K562 (cell line): ENCODE data around the gene RALGAPA2. TPM values are rescaled to one million over a fixed set of nuclear protein-coding genes. Genes with fewer than 3 reads are reported as not detected.

Source experiments
- ATAC-seq: fragments of 200-7000 bp; cut with Tn5 transposase; 3 replicates; pipeline ENCODE4 v1.9.1; 2020; ENCODE audit warnings: moderate library complexity
- BruUV-seq: library from RNA; stranded (reverse); fragments of 400-500 nt; replicated peaks from 2 replicates; lab custom pipeline; 2021; lab: Mats Ljungman, UMichigan
- CTCF ChIA-PET: fragments of 300-600 bp; formaldehyde crosslinking; extraction: SDS; loops from one replicate; lab custom pipeline; 2021; ENCODE audit warnings: low intra/inter-chr PET ratio; lab: Yijun Ruan, JAX
- POLR2A ChIA-PET: fragments of 300-600, 350-650 bp; sonication (Branson Sonifier 250); formaldehyde crosslinking; extraction: SDS; loops from one replicate; lab custom pipeline; 2021; ENCODE audit warnings: antibody characterized with exemption, inconsistent platforms; lab: Yijun Ruan, JAX
- DNase-seq, 4 experiments: peaks; one replicate each; pipeline versions ENCODE4 v3.0.0 to v3.0.0-alpha.2; 2011 to 2018; ENCODE audit warnings: low spot score in 3 of 4, mixed read lengths in 3 of 4; ENCODE audit errors: extremely low read depth in 1 of 4
- FAIRE-seq: peaks from 2 replicates; lab custom pipeline; 2011; peaks lifted over from hg19 to GRCh38; lab: Jason Lieb, UNC
- H2AFZ ChIP-seq: 2 replicates; pipeline ENCODE4 v1.6.0; 2011; ENCODE audit warnings: low read depth, low read length, control low read depth, inconsistent platforms
- H3K27ac ChIP-seq: fragments of 200-600 bp; 3 replicates; pipeline ENCODE4 v1.8.0; 2011; ENCODE audit warnings: low read depth, mild to moderate bottlenecking, control low read depth, inconsistent platforms, low read length, moderate library complexity, mixed read lengths; ENCODE audit errors: extremely low read depth
- H3K27me3 ChIP-seq, 2 experiments: fragments of 300-600 bp in 1 of 2; 2 replicates in 1 of 2; 3 replicates in 1 of 2; pipeline versions ENCODE4 v1.6.0 to v1.8.0; 2011; ENCODE audit warnings: inconsistent platforms in 2 of 2, low read length in 2 of 2, mild to moderate bottlenecking in 1 of 2, mixed read lengths in 1 of 2, moderate library complexity in 1 of 2; ENCODE audit not compliant: control insufficient read depth in 2 of 2, insufficient read depth in 2 of 2
- H3K36me3 ChIP-seq: fragments of 300-600 bp; 3 replicates; pipeline ENCODE4 v1.8.0; 2011; ENCODE audit warnings: mild to moderate bottlenecking, low read length, inconsistent platforms; ENCODE audit not compliant: control insufficient read depth, insufficient read depth
- H3K4me1 ChIP-seq, 2 experiments: fragments of 200-600 bp in 1 of 2; replicated peaks in 1 of 2; 2 replicates in 1 of 2; 3 replicates in 1 of 2; pipeline versions ENCODE4 v1.5.1 to v1.8.0; 2011; ENCODE audit warnings: inconsistent platforms in 2 of 2, low read length in 2 of 2, mild to moderate bottlenecking in 1 of 2, mixed read lengths in 1 of 2, moderate library complexity in 1 of 2; ENCODE audit not compliant: control insufficient read depth in 2 of 2, insufficient read depth in 2 of 2
- H3K4me2 ChIP-seq: 2 replicates; pipeline ENCODE4 v1.6.1; 2011; ENCODE audit warnings: low read length, control low read depth, inconsistent platforms, mixed read lengths; ENCODE audit not compliant: insufficient read depth
- H3K4me3 ChIP-seq: fragments of 200-600 bp; sonication (generic), shearing (Covaris generic); 2 replicates; pipeline ENCODE4 v1.5.1; 2016; ENCODE audit warnings: control low read depth, inconsistent platforms
- H3K79me2 ChIP-seq: fragments of 200-600 bp; 3 replicates; pipeline ENCODE4 v1.8.0; 2011; ENCODE audit warnings: low read length, inconsistent platforms; ENCODE audit not compliant: control insufficient read depth, insufficient read depth
- H3K9ac ChIP-seq, 2 experiments: 2 replicates each; pipeline versions ENCODE4 v1.6.0 to v1.6.1; 2011; ENCODE audit warnings: low read depth in 2 of 2, low read length in 2 of 2, control low read depth in 1 of 2, inconsistent platforms in 1 of 2, mild to moderate bottlenecking in 1 of 2, mixed read lengths in 1 of 2; ENCODE audit not compliant: insufficient read depth in 1 of 2
- H3K9me1 ChIP-seq: one replicate; pipeline ENCODE4 v1.6.0; 2011; ENCODE audit warnings: inconsistent platforms, mild to moderate bottlenecking, low read length, moderate library complexity; ENCODE audit not compliant: control insufficient read depth, insufficient read depth
- H3K9me3 ChIP-seq: replicated peaks from 2 replicates; pipeline ENCODE4 v1.5.1; 2011; ENCODE audit warnings: low read depth, low read length, inconsistent platforms; ENCODE audit not compliant: control insufficient read depth, insufficient read depth
- H4K20me1 ChIP-seq: replicated peaks from 2 replicates; pipeline ENCODE4 v1.6.1; 2011; ENCODE audit warnings: low read length, inconsistent platforms, mixed read lengths; ENCODE audit not compliant: control insufficient read depth, insufficient read depth
- ZNF23 ChIP-seq: fragments of 250-450 bp; sonication (Bioruptor Pico); IDR thresholded peaks from 2 replicates; pipeline ENCODE4 v1.4.0; 2020; ENCODE audit warnings: mild to moderate bottlenecking
- ZNF3 ChIP-seq: fragments of 250-450 bp; sonication (Bioruptor Pico); IDR thresholded peaks from 2 replicates; pipeline ENCODE4 v1.5.0; 2021; ENCODE audit warnings: mild to moderate bottlenecking, moderate library complexity
- WGBS: fragments of 100-300 bp; shearing (Covaris generic); methylation state at CpG from one replicate; pipeline ENCODE4 v1.1.6; 2016; ENCODE audit warnings: low coverage, mixed read lengths; ENCODE audit not compliant: insufficient coverage; ENCODE audit errors: missing lambda C conversion rate; 5-methylcytosine and 5-hydroxymethylcytosine counted together
- in situ Hi-C: fragments of 300-500 bp; cut with MboI; formaldehyde crosslinking; loops from 4 replicates; pipeline ENCODE4 v1.15.0; 2018; ENCODE audit warnings: inconsistent platforms, mixed read lengths
- intact Hi-C: fragments of 100-400 bp; cut with micrococcal nuclease; formaldehyde crosslinking; loops from 2 replicates; pipeline ENCODE4 v1.14.2; 2022
- polyA plus RNA-seq, 8 experiments: library from polyadenylated mRNA; depleted of rRNA in 4 of 8; stranded (reverse) in 5 of 8; unstranded in 3 of 8; fragments of >200 nt; fragmentation: Nextera tagmentation in 2 of 8; fragmentation: Illumina TruSeq in 1 of 8; extraction: Ambion mirVana in 2 of 8; extraction: Trizol in 1 of 8; gene quantifications; 2 replicates each; pipeline versions ENCODE4 v1.2.1 to v1.2.3, GENCODE V29; 2011 to 2014; ENCODE audit warnings: inconsistent platforms in 1 of 8, missing spikeins in 1 of 8
- total RNA-seq, 7 experiments: library from RNA; depleted of rRNA in 6 of 7; stranded (reverse); fragments of >200 nt in 6 of 7; fragmentation: Illumina TruSeq in 2 of 7; extraction: Trizol in 2 of 7; gene quantifications; 2 replicates each; pipeline versions ENCODE4 v1.2.1 to v1.2.3, GENCODE V29; 2011 to 2021; ENCODE audit warnings: low replicate concordance in 1 of 7
- TF ChIP-seq, protein P1 (sequence below), 2 experiments: IDR thresholded peaks in 1 of 2; conservative IDR thresholded peaks in 1 of 2; 2 replicates each; pipeline ENCODE4 v1.6.1; 2016; ENCODE audit warnings: low read depth in 2 of 2, mild to moderate bottlenecking in 1 of 2, missing compliant biosample characterization in 1 of 2, missing genetic modification characterization in 1 of 2, moderate library complexity in 1 of 2
- TF ChIP-seq, protein P2 (sequence below): fragments of 250-450 bp; sonication (Bioruptor Pico); IDR thresholded peaks from 2 replicates; pipeline ENCODE4 v1.5.0; 2022; ENCODE audit warnings: mild to moderate bottlenecking

Gene RALGAPA2
- total and polyA plus RNA-seq, 9 of the 15 experiments (the other 6 are each of a cell fraction or from before 2014, with no cell fraction given) = 0.35 to 2.7 (median 1.4) TPM

DNA sequence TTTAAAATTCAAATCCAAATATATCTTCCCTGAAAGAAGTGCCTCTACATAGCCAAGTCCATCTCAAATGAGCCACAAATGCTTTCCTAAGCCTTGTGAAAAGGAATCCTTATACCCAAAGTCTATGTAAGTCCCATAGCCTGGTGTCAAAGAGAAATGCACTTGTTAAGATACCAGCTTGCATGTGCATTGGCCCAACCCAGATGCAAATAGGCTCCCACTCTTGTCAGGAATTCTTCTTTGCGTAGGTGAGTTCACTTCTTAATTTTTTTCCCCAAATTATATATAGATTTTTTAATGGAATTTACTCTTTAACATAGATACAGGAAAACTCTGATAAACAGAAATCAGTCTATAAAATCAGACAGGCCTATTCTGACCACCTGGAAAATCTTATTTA, 105.6 kb downstream of the RALGAPA2 start:
- H3K4me2 ChIP-seq = no peak overlapping the region
- H2AFZ ChIP-seq = no peak overlapping the region
- no peaks in the 10 kb centered on the region for H4K20me1 ChIP-seq
- H3K9me3 ChIP-seq = no peaks in the 10 kb centered on the region
- H3K9ac ChIP-seq = no peak overlapping the region
- no peak for ATAC-seq
- WGBS = 8% methylated on average over 1 of the region's 1 CpG
- H3K4me3 ChIP-seq = no peak overlapping the region
- intact Hi-C loops (no loop called here), in situ Hi-C loops (no loop called here)
- no TSS peak for BruUV-seq
- no peak overlapping the region for H3K27ac ChIP-seq
- DNase-seq = no peak
- TF ChIP-seq, protein P1, sequence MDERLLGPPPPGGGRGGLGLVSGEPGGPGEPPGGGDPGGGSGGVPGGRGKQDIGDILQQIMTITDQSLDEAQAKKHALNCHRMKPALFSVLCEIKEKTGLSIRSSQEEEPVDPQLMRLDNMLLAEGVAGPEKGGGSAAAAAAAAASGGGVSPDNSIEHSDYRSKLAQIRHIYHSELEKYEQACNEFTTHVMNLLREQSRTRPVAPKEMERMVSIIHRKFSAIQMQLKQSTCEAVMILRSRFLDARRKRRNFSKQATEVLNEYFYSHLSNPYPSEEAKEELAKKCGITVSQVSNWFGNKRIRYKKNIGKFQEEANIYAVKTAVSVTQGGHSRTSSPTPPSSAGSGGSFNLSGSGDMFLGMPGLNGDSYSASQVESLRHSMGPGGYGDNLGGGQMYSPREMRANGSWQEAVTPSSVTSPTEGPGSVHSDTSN (CRISPR knock-in tag; IDR thresholded peaks at IDR 0.05; ENCODE audit: low read depth) = no peak
- TF ChIP-seq, protein P1 (tag; conservative IDR thresholded peaks at IDR 0.05; ENCODE audit: low read depth) = no peak
- TF ChIP-seq, protein P2, sequence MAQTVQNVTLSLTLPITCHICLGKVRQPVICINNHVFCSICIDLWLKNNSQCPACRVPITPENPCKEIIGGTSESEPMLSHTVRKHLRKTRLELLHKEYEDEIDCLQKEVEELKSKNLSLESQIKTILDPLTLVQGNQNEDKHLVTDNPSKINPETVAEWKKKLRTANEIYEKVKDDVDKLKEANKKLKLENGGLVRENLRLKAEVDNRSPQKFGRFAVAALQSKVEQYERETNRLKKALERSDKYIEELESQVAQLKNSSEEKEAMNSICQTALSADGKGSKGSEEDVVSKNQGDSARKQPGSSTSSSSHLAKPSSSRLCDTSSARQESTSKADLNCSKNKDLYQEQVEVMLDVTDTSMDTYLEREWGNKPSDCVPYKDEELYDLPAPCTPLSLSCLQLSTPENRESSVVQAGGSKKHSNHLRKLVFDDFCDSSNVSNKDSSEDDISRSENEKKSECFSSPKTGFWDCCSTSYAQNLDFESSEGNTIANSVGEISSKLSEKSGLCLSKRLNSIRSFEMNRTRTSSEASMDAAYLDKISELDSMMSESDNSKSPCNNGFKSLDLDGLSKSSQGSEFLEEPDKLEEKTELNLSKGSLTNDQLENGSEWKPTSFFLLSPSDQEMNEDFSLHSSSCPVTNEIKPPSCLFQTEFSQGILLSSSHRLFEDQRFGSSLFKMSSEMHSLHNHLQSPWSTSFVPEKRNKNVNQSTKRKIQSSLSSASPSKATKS (CRISPR knock-in tag) = no peak
- TF ChIP-seq ZNF3 (CRISPR knock-in tag) = no peak
- TF ChIP-seq ZNF23 = no peak
- ChIA-PET POLR2A (no interaction called here), CTCF (no interaction called here)
- FAIRE-seq = no peak
- no peaks in the 10 kb centered on the region for H3K36me3 ChIP-seq
- H3K4me1 ChIP-seq = no peaks in the 10 kb centered on the region; a peak in 1 of 5 replicates
- H3K9me1 ChIP-seq = no peaks in the 10 kb centered on the region
- H3K27me3 ChIP-seq = no peaks in the 10 kb centered on the region
- H3K79me2 ChIP-seq = no peaks in the 10 kb centered on the region
